ENCODE measurements around the gene LTBP1. TPM values are rescaled to one million over a fixed set of nuclear protein-coding genes. Genes with fewer than 3 reads are reported as not detected.
"Not testable (repeated sequence)": the region's sequence is repeated elsewhere in the genome, so short reads cannot be mapped to it uniquely, and the experiment has no call there.

Gene LTBP1
- total RNA-seq, 1 donor from 2014 or later: 0.07 TPM

DNA sequence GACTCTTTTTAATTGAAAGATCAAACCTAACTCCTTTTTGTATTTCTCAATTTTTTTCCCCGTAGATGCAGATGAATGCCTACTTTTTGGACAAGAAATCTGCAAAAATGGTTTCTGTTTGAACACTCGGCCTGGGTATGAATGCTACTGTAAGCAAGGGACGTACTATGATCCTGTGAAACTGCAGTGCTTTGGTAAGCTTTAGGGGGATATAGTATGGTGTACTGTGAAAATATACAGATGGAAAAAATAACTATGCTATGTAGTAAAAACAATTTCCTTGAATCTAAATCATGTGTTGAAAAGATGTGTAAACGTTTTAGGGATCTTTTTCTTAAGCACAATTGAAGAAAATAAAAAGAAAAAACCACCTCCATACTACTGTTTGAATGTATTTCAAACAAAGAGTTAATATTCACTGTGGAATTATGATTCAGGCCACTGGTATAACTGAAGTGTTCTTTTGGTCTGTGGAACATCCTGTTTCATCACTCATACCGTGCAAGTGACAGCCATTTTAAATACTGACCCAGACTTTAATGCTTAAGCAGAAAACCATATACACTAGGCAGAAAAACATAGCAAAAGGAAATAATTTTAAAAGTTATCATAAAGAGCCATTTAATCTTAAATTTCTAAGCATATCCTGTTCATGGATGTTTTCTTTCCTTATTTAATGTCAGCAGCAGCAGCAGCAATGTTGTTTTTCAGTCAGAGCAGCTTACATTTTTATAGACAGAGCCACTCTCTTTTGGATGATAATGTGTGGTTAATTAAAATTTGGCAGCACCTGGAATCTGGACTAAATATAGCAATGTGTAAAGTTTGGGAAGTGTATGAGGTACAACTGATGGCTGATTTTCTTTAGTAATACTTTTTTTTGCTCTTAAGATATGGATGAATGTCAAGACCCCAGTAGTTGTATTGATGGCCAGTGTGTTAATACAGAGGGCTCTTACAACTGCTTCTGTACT lies 416.9 kb downstream of the LTBP1 start:
- peaks cover 1% of the 10 kb centered on the region for H3K27me3 Mint-ChIP-seq
- intact Hi-C loops (cut with micrococcal nuclease): no loop called here
- DNase-seq (no peak), ATAC-seq (ENCODE audit: low read depth) (no peak)
- no peaks in the 10 kb centered on the region for H3K36me3 Mint-ChIP-seq (ENCODE audit: low read depth)
- ChIA-PET POLR2A (no interaction called here), CTCF (no interaction called here)
- H3K4me1 Mint-ChIP-seq: no peaks in the 10 kb centered on the region
- TF ChIP-seq, protein P1, sequence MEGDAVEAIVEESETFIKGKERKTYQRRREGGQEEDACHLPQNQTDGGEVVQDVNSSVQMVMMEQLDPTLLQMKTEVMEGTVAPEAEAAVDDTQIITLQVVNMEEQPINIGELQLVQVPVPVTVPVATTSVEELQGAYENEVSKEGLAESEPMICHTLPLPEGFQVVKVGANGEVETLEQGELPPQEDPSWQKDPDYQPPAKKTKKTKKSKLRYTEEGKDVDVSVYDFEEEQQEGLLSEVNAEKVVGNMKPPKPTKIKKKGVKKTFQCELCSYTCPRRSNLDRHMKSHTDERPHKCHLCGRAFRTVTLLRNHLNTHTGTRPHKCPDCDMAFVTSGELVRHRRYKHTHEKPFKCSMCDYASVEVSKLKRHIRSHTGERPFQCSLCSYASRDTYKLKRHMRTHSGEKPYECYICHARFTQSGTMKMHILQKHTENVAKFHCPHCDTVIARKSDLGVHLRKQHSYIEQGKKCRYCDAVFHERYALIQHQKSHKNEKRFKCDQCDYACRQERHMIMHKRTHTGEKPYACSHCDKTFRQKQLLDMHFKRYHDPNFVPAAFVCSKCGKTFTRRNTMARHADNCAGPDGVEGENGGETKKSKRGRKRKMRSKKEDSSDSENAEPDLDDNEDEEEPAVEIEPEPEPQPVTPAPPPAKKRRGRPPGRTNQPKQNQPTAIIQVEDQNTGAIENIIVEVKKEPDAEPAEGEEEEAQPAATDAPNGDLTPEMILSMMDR (IDR thresholded peaks at IDR 0.05): no peak
- H3K9me3 Mint-ChIP-seq: no peaks in the 10 kb centered on the region
- no peak overlapping the region for H3K4me3 Mint-ChIP-seq
- H3K27ac Mint-ChIP-seq: no peak overlapping the region

GRCh38 chr2:33365264-33365970 lies 418.7 kb downstream of the LTBP1 start:
- no peaks in the 10 kb centered on the region for H3K9me3 Mint-ChIP-seq
- TF ChIP-seq, protein P1 (IDR thresholded peaks at IDR 0.05): no peak
- H3K4me1 Mint-ChIP-seq: no peaks in the 10 kb centered on the region
- ATAC-seq (ENCODE audit: low read depth) (no peak), DNase-seq (no peak)
- H3K27ac Mint-ChIP-seq: no peak overlapping the region
- ChIA-PET POLR2A (no interaction called here), CTCF (no interaction called here)
- peaks cover 1% of the 10 kb centered on the region for H3K27me3 Mint-ChIP-seq
- no peaks in the 10 kb centered on the region for H3K36me3 Mint-ChIP-seq (ENCODE audit: low read depth)
- no peak overlapping the region for H3K4me3 Mint-ChIP-seq
- intact Hi-C loops (cut with micrococcal nuclease): no loop called here

GRCh38 chr2:33366473-33366872 lies 419.7 kb downstream of the LTBP1 start:
- DNase-seq: no peak
- Mint-ChIP-seq H3K4me3 (no peak overlapping the region), H3K4me1 (no peaks in the 10 kb centered on the region), H3K36me3 (ENCODE audit: low read depth) (no peaks in the 10 kb centered on the region), H3K27ac (no peak overlapping the region), H3K9me3 (no peaks in the 10 kb centered on the region), H3K27me3 (peaks cover 1% of the 10 kb centered on the region)
- intact Hi-C loops (cut with micrococcal nuclease): no loop called here
- no peak for ATAC-seq (ENCODE audit: low read depth)
- POLR2A ChIA-PET: no interaction called here
- CTCF ChIA-PET: no interaction called here
- TF ChIP-seq, protein P1 (IDR thresholded peaks at IDR 0.05): no peak

DNA sequence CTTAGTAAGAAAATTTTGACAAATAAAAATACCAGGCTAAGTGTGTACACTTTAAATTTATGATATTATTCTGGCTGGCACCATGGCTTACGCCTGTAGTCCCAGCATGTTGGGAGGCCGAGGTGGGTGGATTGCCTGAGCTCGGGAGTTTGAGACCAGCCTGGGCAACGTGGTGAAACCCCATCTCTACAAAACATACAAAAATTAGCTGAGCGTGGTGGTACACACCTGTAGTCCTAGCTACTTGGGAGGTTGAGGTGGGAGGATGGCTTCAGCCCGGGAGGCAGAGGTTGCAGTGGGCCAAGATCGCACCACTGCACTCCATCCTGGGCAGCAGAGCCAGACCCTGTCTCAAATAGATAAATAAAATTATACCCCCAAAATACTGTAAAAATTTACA lies 421.8 kb downstream of the LTBP1 start:
- H3K27ac Mint-ChIP-seq; DNase-seq; H3K4me3 Mint-ChIP-seq; H3K4me1 Mint-ChIP-seq; CTCF ChIA-PET; ATAC-seq (ENCODE audit: low read depth); POLR2A ChIA-PET; intact Hi-C loops (cut with micrococcal nuclease); H3K9me3 Mint-ChIP-seq; H3K36me3 Mint-ChIP-seq (ENCODE audit: low read depth); H3K27me3 Mint-ChIP-seq: not testable (repeated sequence)

- Mint-ChIP-seq H3K4me3 (no peak overlapping the region), H3K27me3 (peaks cover 1% of the 10 kb centered on the region), H3K36me3 (ENCODE audit: low read depth) (no peaks in the 10 kb centered on the region), H3K4me1 (no peaks in the 10 kb centered on the region), H3K9me3 (no peaks in the 10 kb centered on the region), H3K27ac (no peak overlapping the region)
- ATAC-seq (ENCODE audit: low read depth): no peak
- TF ChIP-seq, protein P1 (IDR thresholded peaks at IDR 0.05): no peak
- ChIA-PET CTCF (no interaction called here), POLR2A (no interaction called here)
- intact Hi-C loops (cut with micrococcal nuclease): no loop called here
- no peak for DNase-seq
Measured at GRCh38 chr2:33369191-33369590, 422.4 kb downstream of the LTBP1 start.

Measured in activated B cell treated with CpG ODN at 0.5 μM for 24 hours (primary cell).